GM19035 (cell line): ENCODE measurements around the gene KIF1B.
A peak's percentile ranks its signal among the peaks of the same experiment; 100 is the strongest.
"Not testable (repeated sequence)": the region's sequence is repeated elsewhere in the genome, so short reads cannot be mapped to it uniquely, and the experiment has no call there.

Experiments
- ATAC-seq: cut with Tn5 transposase; IDR thresholded peaks from one replicate; pipeline ENCODE4 v1.9.1; 2021; ENCODE audit not compliant: unreplicated experiment

KIF1B gene

DNA sequence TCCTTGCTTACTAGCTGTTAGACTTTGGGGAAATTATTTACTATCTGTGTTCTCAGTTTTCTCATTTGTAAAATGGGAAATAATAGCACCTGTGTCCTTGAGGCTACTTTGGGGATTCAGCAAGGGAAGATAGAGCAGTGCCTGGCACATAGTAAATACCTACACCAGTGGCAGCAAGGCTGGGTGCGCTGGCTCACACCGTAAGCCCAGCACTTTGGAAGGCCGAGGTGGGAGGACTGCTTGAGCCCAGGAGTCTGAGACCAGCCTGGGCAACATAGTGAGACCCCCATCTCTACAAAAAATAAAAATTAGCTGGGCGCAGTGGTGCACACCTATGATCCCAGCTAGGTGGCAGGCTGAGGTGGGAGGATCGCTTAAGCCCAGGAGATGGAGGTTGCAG is 211.3 kb downstream of the KIF1B start:
- ATAC-seq: no peak

- no peak for ATAC-seq
Observed at GRCh38 chr1:10424034-10424433, 213.7 kb downstream of the KIF1B start.

GRCh38 chr1:10424651-10425050 is 214.3 kb downstream of the KIF1B start:
- ATAC-seq: no peak

DNA sequence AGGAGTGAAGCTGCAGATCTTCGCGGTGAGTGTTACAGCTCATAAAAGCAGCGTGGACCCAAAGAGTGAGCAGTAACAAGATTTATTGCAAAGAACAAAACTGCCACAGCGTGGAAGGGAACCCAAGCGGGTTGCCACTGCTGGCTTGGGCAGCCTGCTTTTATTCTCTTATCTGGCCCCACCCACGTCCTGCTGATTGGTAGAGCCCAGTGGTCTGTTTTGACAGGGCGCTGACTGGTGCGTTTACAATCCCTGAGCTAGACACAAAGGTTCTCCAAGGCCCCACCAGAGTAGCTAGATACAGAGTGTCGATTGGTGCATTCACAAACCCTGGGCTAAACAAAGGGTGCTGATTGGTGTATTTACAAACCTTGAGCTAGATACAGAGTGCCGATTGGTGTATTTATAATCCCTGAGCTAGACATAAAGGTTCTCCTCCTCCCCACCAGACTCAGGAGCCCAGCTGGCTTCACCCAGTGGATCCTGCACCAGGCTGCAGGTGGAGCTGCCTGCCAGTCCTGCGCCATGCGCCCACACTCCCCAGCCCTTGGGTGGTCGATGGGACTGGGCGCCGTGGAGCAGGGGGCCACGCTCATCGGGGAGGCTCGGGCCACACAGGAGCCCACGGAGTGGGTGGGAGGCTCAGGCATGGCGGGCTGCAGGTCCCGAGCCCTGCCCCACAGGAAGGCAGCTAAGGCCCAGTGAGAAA is 215.6 kb downstream of the KIF1B start:
- not testable (repeated sequence) for ATAC-seq

GRCh38 chr1:10426535-10426848 is 216.1 kb downstream of the KIF1B start:
- not testable (repeated sequence) for ATAC-seq

DNA sequence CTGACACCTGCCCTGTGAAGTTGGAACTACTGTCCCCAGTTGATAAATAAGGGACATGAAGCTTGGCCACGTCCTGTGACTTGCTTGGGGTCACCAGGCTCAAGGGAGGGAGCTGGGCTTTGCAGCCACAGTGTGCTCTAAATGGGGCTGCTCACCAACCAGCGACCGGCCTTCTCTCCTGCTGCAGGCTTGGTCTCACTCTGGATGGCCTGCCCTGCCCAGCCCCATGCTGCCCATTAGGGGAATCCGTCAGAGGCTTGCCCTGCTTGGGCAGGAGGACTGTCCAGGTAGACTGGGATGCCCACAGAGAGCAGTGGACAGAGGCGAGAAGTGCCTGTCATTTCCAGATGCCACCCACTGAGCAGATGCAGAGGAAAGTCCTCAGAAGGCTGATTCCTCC is 218.6 kb downstream of the KIF1B start:
- no peak for ATAC-seq

GRCh38 chr1:10429868-10430215 is 219.5 kb downstream of the KIF1B start:
- ATAC-seq: no peak

DNA sequence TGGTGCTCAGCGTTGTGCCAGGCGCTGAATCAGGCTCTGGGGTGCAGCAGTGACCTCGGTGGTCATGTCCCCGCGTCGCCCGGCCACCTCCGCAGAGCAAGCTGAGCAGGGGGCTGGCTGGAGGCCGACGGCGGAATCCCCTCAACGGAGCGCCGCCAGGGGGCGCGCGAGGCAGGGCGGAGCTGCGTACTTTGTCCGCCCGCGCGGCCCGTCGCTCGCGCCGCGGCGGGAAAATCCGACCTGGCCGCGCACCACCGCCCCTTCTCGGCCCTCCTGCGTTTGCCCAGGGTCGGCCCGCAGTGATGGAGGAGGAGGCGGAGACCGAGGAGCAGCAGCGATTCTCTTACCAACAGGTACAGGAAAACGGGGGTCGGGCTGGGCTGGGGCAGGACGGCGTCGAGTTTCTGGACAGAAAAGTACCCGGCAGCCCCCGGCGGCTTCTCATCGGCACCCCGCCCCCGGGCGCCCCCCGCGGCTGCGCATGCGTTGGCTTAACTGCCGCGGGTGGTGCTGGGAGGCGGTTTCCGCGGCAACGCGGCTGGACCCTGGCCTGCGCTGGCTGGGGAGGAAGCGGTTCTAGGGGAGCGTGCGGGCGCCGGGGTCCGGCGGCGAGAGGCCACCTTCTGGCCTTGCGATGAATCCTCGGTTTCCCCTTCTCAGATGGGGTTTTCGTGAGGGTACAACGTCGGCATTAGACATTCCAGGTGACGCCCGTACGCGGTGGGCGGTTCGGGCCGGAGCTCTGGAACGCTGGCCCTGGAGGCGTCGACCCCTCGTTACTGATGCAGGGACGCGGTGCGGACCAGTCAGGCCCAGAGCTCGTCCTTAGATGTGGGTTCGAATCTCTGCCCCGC is 220.1 kb downstream of the KIF1B start, which contains the start of gene CENPS:
CENPS (plus strand) TSS at position 218 of the 854 bp plus-strand sequence; CDS start at position 303, 85 bp downstream.
- peak; percentile 82 for ATAC-seq
